GM18868 (cell line): Measurements from ENCODE around the gene CCDC78.
"Not testable (repeated sequence)": the region's sequence is repeated elsewhere in the genome, so short reads cannot be mapped to it uniquely, and the experiment has no call there.

Experiments
- ATAC-seq: cut with Tn5 transposase; IDR thresholded peaks from one replicate; pipeline ENCODE4 v1.9.1; 2021; ENCODE audit warnings: mild to moderate bottlenecking, moderate library complexity; ENCODE audit not compliant: unreplicated experiment

CCDC78 gene

GRCh38 chr16:695355-696089 lies 30.7 kb downstream of the CCDC78 start:
- no peak for ATAC-seq

DNA sequence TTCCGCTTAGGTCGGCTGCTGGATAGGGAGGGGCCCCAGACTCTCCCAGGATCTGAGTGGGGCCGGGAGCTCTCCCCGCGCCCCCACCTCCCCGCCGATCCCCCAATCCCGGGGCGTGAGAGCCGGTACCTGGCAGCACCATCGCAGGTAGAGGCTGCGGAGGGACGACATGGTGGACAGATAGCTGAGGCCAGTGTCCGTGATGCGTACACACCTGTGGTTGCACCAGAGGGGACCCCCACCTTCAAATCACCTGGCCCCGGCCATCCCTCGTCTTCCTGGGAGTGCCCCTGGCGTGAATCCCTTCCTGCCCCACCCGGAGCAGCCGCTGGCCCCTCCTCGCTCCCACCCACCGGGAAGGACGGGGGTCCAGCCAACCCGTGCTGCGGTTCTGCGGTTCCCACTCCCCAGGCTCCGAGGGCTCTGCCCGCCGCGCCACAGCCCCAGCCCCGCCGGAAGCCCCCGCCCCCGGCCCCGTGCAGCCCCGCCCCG lies 31.3 kb downstream of the CCDC78 start:
- no peak for ATAC-seq

- ATAC-seq, result no peak
These were observed 31.9 kb downstream of the CCDC78 start for GRCh38 chr16:694187-694862.

- ATAC-seq, result no peak
These were observed 32.5 kb downstream of the CCDC78 start for GRCh38 chr16:693766-694165.

DNA sequence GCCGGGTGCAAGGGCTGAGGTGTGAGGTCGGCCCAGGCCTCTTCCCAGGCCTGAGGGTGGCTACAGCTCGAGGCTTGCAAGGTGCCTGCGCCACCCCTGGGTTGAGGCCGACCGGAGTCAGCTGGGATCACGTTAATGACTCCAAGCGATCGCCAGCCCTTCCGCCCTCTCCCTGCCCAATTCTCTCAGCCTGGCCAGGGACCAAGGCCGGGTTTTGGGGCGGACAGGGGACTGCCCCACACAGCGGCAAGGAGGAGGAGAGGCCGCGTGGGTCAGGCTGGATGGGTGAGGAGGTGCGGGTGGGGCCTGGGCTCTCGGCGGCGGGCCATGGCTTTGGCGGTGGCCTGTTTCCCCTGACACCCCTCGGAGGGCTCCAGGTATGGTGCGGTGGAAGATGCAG lies 32.9 kb downstream of the CCDC78 start:
- ATAC-seq, result no peak

DNA sequence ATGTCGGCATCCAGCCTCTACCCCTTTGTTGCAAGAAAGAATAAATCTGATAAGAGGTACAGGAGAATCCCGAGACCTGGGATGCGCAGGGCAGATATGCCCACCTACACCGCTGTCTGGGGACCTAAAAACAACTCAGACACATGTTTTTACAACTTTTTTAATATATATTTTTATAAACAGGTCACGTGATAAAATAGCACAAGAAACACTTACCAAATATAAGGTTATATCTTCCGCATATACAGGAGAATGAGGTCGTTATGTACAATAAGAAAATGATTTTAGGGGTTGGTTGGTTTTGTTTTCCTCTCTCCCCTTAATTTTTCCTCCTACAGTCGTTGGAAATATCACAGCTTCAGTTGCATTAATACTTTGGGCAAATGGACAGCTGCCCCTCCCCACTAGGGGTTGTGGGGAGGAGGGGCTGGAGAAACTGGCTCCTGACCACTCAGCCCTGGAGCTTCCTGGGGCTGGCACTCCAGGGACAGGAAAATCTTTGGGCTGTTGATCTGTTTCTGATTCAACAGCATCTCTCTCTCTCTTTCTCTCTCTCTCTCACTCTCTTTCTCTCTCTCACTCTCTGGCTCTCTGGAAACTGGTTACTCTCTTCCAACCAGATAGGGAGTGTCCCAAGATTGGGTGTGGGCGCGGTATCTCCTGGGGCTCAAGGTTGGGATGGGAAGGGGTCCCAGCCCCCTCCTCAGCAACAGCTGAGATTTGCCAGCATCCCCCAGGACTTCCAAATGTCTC lies 33.7 kb downstream of the CCDC78 start:
- ATAC-seq, result no peak

- ATAC-seq, result not testable (repeated sequence)
These were observed 35.0 kb downstream of the CCDC78 start for GRCh38 chr16:691242-691641.

- no peak for ATAC-seq
These were observed 36.9 kb downstream of the CCDC78 start for GRCh38 chr16:689175-689897.

DNA sequence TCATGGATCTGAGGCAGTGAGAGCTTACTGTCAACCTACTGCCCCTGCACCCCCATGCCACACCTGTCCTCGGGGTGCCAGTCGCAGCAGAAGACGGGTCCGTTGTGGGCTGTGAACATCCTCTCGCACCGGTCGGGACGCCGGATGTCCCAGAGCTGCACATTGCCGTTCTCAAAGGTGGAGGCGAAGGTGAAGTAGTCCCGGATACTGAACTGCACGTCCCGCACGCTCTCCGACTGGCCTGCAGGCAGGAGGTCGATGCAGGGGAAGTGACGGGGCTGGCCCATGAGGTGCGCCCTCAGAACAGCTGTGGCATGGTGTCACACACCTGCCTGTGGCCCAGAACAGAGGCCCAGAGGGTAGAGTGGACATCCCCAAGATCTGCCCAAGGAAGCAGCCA lies 38.7 kb downstream of the CCDC78 start:
- no peak for ATAC-seq

DNA sequence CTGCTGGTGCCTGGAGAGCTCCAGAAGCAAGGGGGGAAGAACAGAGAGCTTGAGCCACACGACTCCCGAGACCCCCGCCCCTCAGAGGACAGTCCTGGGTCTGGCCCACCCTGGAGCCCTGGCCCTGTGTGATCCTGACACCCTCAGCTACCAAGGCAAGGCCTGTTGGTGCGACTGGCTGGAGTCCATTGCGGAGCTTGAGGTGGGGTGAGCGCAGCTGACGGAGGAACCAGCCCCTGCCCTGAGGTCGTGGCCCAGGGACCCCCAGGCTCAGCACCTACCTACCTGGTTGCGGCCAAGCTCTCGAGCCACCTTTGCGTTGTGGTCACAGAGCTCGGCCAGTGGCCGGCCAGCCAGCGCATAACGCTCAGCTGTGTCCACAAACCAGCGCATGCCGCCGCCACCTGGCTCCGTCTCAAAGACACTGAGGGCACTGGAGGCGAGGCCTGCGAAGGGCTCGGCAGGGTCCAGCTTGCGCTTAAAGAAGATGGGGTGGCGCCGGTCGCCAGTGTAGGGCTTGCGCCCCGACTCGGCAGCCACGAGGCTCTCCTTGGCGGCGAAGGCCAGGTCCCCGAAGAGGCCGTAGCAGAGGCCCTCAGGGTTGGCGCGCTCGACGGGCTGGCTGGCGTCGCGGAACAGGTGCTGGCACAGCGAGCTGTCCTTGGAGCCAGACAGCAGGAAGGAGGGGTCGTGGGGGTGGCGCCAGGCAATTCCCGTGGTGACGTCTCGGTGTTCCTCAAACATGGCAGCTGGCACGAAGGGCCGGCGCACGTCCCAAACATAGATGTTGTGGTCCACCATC lies 39.6 kb downstream of the CCDC78 start:
- no peak for ATAC-seq

DNA sequence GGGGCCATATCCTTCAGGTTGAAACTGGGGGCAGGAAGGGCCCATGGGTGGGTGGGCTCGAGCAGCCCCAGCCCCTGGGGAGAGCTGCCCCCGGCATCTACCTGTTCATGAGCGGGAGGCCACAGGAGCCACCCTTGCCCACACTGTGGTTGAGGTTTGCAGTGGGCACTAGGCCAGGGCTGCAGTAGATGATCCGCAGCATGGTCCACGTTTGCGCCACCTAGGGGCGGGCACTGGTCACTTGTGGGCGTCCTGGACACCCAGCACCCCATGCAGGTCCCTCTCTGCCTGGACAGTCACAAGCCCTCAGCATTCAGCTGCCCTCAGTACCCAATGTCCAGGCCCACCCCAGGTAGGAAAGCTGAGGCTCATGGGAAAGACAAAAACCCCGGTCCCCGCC lies 40.3 kb downstream of the CCDC78 start:
- no peak for ATAC-seq

GRCh38 chr16:684961-685696 lies 41.1 kb downstream of the CCDC78 start:
- no peak for ATAC-seq

DNA sequence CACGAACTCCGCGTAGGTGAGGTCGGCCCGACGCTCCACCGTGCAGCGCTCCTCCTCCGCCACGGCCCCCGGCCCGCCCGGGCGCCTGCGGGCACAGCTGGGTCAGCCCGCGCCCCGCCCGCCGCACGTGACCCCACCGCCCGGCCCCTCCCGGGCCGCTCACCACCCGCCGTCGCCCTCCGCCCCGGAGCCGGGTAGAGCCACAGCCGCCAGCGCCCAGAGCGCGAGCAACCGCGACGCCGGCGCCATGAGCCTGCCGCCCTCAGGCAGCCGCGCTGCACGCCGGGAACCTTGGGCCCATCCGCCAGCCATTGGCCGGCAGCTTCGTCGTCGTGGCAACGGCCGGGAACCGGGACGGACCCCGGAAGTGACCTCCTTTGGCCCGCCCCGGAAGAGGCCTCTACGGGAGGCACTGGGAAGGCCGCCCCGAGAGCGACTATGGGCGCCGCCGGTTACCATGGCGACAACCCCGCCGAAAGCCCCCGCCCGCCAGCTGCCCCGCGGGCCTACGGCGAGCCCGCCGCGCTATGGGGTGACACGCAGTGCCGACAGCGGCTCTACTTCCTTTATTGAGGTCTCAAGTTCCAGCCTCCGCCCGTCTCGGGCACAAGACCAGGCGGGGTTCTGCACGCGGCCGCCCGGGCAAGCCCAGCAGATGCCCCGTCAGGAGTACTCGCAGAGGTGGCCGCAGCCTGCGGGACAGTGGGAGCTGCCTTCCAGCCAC lies 42.0 kb downstream of the CCDC78 start, which contains the start of gene JMJD8:
Gene JMJD8 (minus strand): TSS at position 264 of the 724 bp plus-strand sequence. CDS start 15 bp downstream, at position 249.
- ATAC-seq, result peak; percentile 70

GRCh38 chr16:683396-684070 lies 42.7 kb downstream of the CCDC78 start:
- ATAC-seq, result no peak

GRCh38 chr16:682493-683395 lies 43.5 kb downstream of the CCDC78 start:
- ATAC-seq, result no peak

DNA sequence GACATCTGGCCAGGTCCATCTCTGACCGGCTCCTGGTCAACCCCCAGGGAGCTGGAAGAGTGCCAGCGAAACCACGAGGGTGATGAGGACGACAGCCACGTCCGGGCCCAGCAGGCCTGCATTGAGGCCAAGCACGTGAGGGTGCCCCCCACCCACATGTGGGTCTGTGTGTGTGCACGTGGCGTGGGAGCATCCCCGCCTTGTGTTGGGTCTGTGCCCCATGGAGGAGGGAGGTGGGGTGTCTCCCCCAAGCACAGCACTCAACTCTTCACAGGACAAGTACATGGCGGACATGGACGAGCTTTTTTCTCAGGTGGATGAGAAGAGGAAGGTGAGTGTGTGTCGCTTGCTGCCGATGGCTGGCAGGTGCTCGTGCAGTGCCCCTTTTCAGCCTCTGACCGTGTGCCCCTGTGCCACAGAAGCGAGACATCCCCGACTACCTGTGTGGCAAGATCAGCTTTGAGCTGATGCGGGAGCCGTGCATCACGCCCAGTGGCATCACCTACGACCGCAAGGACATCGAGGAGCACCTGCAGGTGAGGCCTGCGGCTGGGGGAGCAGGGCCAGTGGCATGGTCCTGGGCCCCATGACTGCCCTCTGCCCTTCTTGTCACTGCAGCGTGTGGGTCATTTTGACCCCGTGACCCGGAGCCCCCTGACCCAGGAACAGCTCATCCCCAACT lies 44.4 kb downstream of the CCDC78 start:
- no peak for ATAC-seq
